Fibroblast of lung (primary cell): ENCODE results near the gene PLXNA2. TPM values are rescaled to one million over a fixed set of nuclear protein-coding genes. Genes with fewer than 3 reads are reported as not detected.

Experiments used
- DNase-seq, 2 donors: peaks; one replicate each; pipeline versions ENCODE4 v3.0.0 to v3.0.0-alpha.2; 2010; ENCODE audit warnings: low read depth in 2 of 2
- H2AFZ ChIP-seq: 2 replicates; pipeline ENCODE4 v1.5.1; 2012; ENCODE audit warnings: low read length, control low read depth, inconsistent platforms
- H3K27ac ChIP-seq: 2 replicates; pipeline ENCODE4 v1.5.1; 2011; ENCODE audit warnings: low read length, control low read depth; ENCODE audit not compliant: insufficient read depth
- H3K27me3 ChIP-seq: 2 replicates; pipeline ENCODE4 v1.5.1; 2011; ENCODE audit warnings: mild to moderate bottlenecking, low read length; ENCODE audit not compliant: control insufficient read depth, insufficient read depth
- H3K36me3 ChIP-seq: 2 replicates; pipeline ENCODE4 v1.5.1; 2011; ENCODE audit warnings: low read length; ENCODE audit not compliant: control insufficient read depth, insufficient read depth
- H3K4me1 ChIP-seq: 2 replicates; pipeline ENCODE4 v1.5.1; 2011; ENCODE audit warnings: low read length; ENCODE audit not compliant: control insufficient read depth, insufficient read depth; ENCODE audit errors: extremely low read depth
- H3K4me2 ChIP-seq: 2 replicates; pipeline ENCODE4 v1.5.1; 2011; ENCODE audit warnings: low read length, control low read depth; ENCODE audit not compliant: insufficient read depth; ENCODE audit errors: extremely low read depth
- H3K4me3 ChIP-seq, 4 experiments: fragments of 200-600 bp in 1 of 4; sonication (generic) in 1 of 4; replicated peaks in 1 of 4; 2 replicates each; pipeline ENCODE4 v1.5.1; 2011 to 2016; ENCODE audit warnings: low read length in 4 of 4, low read depth in 3 of 4, mild to moderate bottlenecking in 3 of 4, control low read depth in 2 of 4, inconsistent platforms in 1 of 4, mixed read lengths in 1 of 4; ENCODE audit not compliant: insufficient read depth in 1 of 4; ENCODE audit errors: control extremely low read depth in 1 of 4
- H3K79me2 ChIP-seq: 2 replicates; pipeline ENCODE4 v1.5.1; 2012; ENCODE audit warnings: mild to moderate bottlenecking, low read length, inconsistent platforms; ENCODE audit not compliant: control insufficient read depth, insufficient read depth
- H3K9ac ChIP-seq: 2 replicates; pipeline ENCODE4 v1.5.1; 2011; ENCODE audit warnings: mild to moderate bottlenecking, low read length, control low read depth; ENCODE audit not compliant: insufficient read depth
- H3K9me3 ChIP-seq: 2 replicates; pipeline ENCODE4 v1.5.1; 2012; ENCODE audit warnings: low read depth, low read length; ENCODE audit not compliant: control insufficient read depth, insufficient read depth
- H4K20me1 ChIP-seq: 2 replicates; pipeline ENCODE4 v1.5.1; 2011; ENCODE audit warnings: low read length; ENCODE audit not compliant: control insufficient read depth, insufficient read depth; ENCODE audit errors: extremely low read depth
- CTCF ChIP-seq, 2 donors: IDR thresholded peaks in 1 of 2; conservative IDR thresholded peaks in 1 of 2; 1 replicate in 1 of 2; 2 replicates in 1 of 2; pipeline ENCODE4 v1.5.1; 2011 to 2012; ENCODE audit warnings: low read length in 2 of 2, control low read depth in 1 of 2, inconsistent platforms in 1 of 2, low read depth in 1 of 2, mild to moderate bottlenecking in 1 of 2
- EZH2 ChIP-seq: IDR thresholded peaks from 2 replicates; pipeline ENCODE4 v1.5.1; 2012; ENCODE audit warnings: low read length, control low read depth, mild to moderate bottlenecking; ENCODE audit errors: missing control alignments
- polyA plus RNA-seq, 2 donors: library from polyadenylated mRNA; depleted of rRNA in 1 of 2; stranded (reverse) in 1 of 2; unstranded in 1 of 2; fragments of >200 nt; gene quantifications; 2 replicates each; pipeline ENCODE4 v1.2.1, GENCODE V29; 2011 to 2012; ENCODE audit warnings: missing spikeins in 1 of 2
- total RNA-seq: library from RNA; depleted of rRNA; stranded (reverse); fragments of >200 nt; gene quantifications from 2 replicates; pipeline ENCODE4 v1.2.1, GENCODE V29; 2014

The PLXNA2 gene
- total and polyA plus RNA-seq, 2 donors (not counting 1 experiment from before 2014, with no cell fraction given): 0.43 to 2.0 TPM

GRCh38 chr1:208054485-208054884 lies 189.7 kb downstream of the PLXNA2 start:
- Histone ChIP-seq H3K9me3 (no peaks in the 10 kb centered on the region), H3K4me1 (no peaks in the 10 kb centered on the region), H3K4me3 (no peak overlapping the region), H3K9ac (no peak overlapping the region), H3K27ac (no peak overlapping the region), H3K4me2 (no peak overlapping the region), H3K36me3 (no peaks in the 10 kb centered on the region), H3K27me3 (no peaks in the 10 kb centered on the region), H2AFZ (no peak overlapping the region), H4K20me1 (no peaks in the 10 kb centered on the region), H3K79me2 (no peaks in the 10 kb centered on the region)
- TF ChIP-seq CTCF (conservative IDR thresholded peaks at IDR 0.05 in 1 of 2, IDR thresholded peaks at IDR 0.05 in 1 of 2; ENCODE audit: low read depth in 1 of 2, low read length in 2 of 2) (no peak), EZH2 (no peak)
- DNase-seq: no peak

- no peaks in the 10 kb centered on the region for H3K36me3 ChIP-seq
Observed at GRCh38 chr1:208053661-208054060, 190.5 kb downstream of the PLXNA2 start.

GRCh38 chr1:208052926-208053407 lies 191.2 kb downstream of the PLXNA2 start:
- Histone ChIP-seq H3K79me2 (no peaks in the 10 kb centered on the region), H3K4me2 (no peak overlapping the region), H3K27ac (no peak overlapping the region), H3K36me3 (no peaks in the 10 kb centered on the region), H2AFZ (no peak overlapping the region), H3K4me3 (no peak overlapping the region), H3K27me3 (no peaks in the 10 kb centered on the region), H3K9ac (no peak overlapping the region), H4K20me1 (no peaks in the 10 kb centered on the region), H3K4me1 (no peaks in the 10 kb centered on the region), H3K9me3 (no peaks in the 10 kb centered on the region)
- TF ChIP-seq EZH2: no peak
- no peak for TF ChIP-seq CTCF (conservative IDR thresholded peaks at IDR 0.05 in 1 of 2, IDR thresholded peaks at IDR 0.05 in 1 of 2; ENCODE audit: low read depth in 1 of 2, low read length in 2 of 2)
- no peak for DNase-seq

More at GRCh38 chr1:208053661-208054060, 190.5 kb downstream of the PLXNA2 start:
- no peak overlapping the region for H2AFZ ChIP-seq
- H3K9me3 ChIP-seq: no peaks in the 10 kb centered on the region
- no peak overlapping the region for H3K27ac ChIP-seq
- no peaks in the 10 kb centered on the region for H4K20me1 ChIP-seq
- no peak overlapping the region for H3K9ac ChIP-seq
- H3K4me2 ChIP-seq: no peak overlapping the region
- no peak for DNase-seq
- H3K27me3 ChIP-seq: no peaks in the 10 kb centered on the region
- H3K79me2 ChIP-seq: no peaks in the 10 kb centered on the region
- H3K4me3 ChIP-seq: no peak overlapping the region
- no peaks in the 10 kb centered on the region for H3K4me1 ChIP-seq
- TF ChIP-seq CTCF (conservative IDR thresholded peaks at IDR 0.05 in 1 of 2, IDR thresholded peaks at IDR 0.05 in 1 of 2; ENCODE audit: low read depth in 1 of 2, low read length in 2 of 2) (no peak), EZH2 (no peak)
